ENCODE data around the gene ISX.

DNA sequence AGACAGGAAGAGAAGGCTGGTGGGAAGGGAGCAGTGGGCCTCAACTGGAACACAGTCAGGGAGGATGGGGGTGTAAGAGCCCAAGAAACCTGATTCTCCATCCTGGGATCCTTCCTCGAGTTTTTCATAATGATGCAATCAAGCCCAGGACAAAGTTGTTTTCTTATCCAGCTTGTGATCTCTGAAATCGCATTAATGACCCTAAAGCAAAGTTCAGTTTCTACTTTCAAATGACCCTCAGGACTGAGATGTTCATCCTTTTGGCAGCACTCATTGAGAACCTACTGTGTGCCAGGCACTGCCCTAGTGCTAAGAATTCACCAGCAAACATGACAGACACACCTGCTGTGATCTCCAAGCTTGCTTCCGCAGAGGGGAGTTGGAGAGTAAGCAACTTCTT is 45.3 kb downstream of the ISX start:
- TF ChIP-seq CTCF (IDR thresholded peaks at IDR 0.05) (no peak), POLR2AphosphoS5 (IDR thresholded peaks at IDR 0.05; ENCODE audit: low read depth, low read length) (no peak), SIN3A (IDR thresholded peaks at IDR 0.05; ENCODE audit: borderline replicate concordance, insufficient read depth, low read depth, low read length) (no peak), TCF7L2 (IDR thresholded peaks at IDR 0.05; ENCODE audit: low read depth, low read length) (no peak)
- TF ChIP-seq, protein P1, sequence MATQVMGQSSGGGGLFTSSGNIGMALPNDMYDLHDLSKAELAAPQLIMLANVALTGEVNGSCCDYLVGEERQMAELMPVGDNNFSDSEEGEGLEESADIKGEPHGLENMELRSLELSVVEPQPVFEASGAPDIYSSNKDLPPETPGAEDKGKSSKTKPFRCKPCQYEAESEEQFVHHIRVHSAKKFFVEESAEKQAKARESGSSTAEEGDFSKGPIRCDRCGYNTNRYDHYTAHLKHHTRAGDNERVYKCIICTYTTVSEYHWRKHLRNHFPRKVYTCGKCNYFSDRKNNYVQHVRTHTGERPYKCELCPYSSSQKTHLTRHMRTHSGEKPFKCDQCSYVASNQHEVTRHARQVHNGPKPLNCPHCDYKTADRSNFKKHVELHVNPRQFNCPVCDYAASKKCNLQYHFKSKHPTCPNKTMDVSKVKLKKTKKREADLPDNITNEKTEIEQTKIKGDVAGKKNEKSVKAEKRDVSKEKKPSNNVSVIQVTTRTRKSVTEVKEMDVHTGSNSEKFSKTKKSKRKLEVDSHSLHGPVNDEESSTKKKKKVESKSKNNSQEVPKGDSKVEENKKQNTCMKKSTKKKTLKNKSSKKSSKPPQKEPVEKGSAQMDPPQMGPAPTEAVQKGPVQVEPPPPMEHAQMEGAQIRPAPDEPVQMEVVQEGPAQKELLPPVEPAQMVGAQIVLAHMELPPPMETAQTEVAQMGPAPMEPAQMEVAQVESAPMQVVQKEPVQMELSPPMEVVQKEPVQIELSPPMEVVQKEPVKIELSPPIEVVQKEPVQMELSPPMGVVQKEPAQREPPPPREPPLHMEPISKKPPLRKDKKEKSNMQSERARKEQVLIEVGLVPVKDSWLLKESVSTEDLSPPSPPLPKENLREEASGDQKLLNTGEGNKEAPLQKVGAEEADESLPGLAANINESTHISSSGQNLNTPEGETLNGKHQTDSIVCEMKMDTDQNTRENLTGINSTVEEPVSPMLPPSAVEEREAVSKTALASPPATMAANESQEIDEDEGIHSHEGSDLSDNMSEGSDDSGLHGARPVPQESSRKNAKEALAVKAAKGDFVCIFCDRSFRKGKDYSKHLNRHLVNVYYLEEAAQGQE (IDR thresholded peaks at IDR 0.05; ENCODE audit: insufficient read depth in 1 of 2, low read depth in 2 of 2, low read length in 1 of 2) = no peak
